CD4-positive, CD25-positive, alpha-beta regulatory T cell (primary cell): ENCODE results near the gene RAB3A. TPM values are rescaled to one million over a fixed set of nuclear protein-coding genes. Genes with fewer than 3 reads are reported as not detected.
"Not testable (repeated sequence)": the region's sequence is repeated elsewhere in the genome, so short reads cannot be mapped to it uniquely, and the experiment has no call there.

ENCODE experiments used
- ATAC-seq, 2 donors: fragments of 150-1000 bp; cut with Tn5 transposase; one replicate each; pipeline ENCODE4 v1.10.0; 2021; ENCODE audit warnings: low read depth in 2 of 2, moderate number of reproducible peaks in 2 of 2, moderate library complexity in 1 of 2
- DNase-seq, 3 donors: peaks; one replicate each; pipeline versions ENCODE4 v3.0.0 to v3.0.0-alpha.2; 2012 to 2022; ENCODE audit warnings: mixed read lengths in 1 of 3
- H3K27ac ChIP-seq: one replicate; pipeline ENCODE4 v1.7.0; 2013; ENCODE audit warnings: mild to moderate bottlenecking, low read length; ENCODE audit not compliant: insufficient read depth, poor library complexity, severe bottlenecking
- H3K27me3 ChIP-seq: one replicate; pipeline ENCODE4 v1.7.0; 2013; ENCODE audit warnings: low read length; ENCODE audit not compliant: control insufficient read depth, insufficient read depth
- H3K36me3 ChIP-seq: one replicate; pipeline ENCODE4 v1.7.0; 2013; ENCODE audit warnings: mild to moderate bottlenecking, low read length, moderate library complexity; ENCODE audit not compliant: control insufficient read depth, insufficient read depth
- H3K4me1 ChIP-seq: 2 replicates; pipeline ENCODE4 v1.7.0; 2013; ENCODE audit warnings: mild to moderate bottlenecking, low read length; ENCODE audit not compliant: insufficient read depth, control insufficient read depth, poor library complexity, severe bottlenecking
- H3K4me3 ChIP-seq: one replicate; pipeline ENCODE4 v1.7.0; 2013; ENCODE audit warnings: low read depth, mild to moderate bottlenecking, low read length, moderate library complexity
- H3K9me3 ChIP-seq, 2 experiments: 1 replicate in 1 of 2; 2 replicates in 1 of 2; pipeline ENCODE4 v1.7.0; 2013; ENCODE audit warnings: low read length in 2 of 2, mild to moderate bottlenecking in 1 of 2, moderate library complexity in 1 of 2; ENCODE audit not compliant: control insufficient read depth in 2 of 2
- H3K27ac Mint-ChIP-seq, 3 donors: one replicate each; pipeline ENCODE4 v1.8.0; 2020 to 2022; ENCODE audit warnings: mild to moderate bottlenecking in 3 of 3, mixed read lengths in 3 of 3, moderate library complexity in 2 of 3
- H3K27me3 Mint-ChIP-seq: one replicate; pipeline ENCODE4 v1.8.0; 2022; ENCODE audit warnings: mild to moderate bottlenecking, mixed read lengths
- H3K36me3 Mint-ChIP-seq: one replicate; pipeline ENCODE4 v1.8.0; 2020; ENCODE audit warnings: mixed read lengths
- H3K4me1 Mint-ChIP-seq, 4 donors: one replicate each; pipeline ENCODE4 v1.8.0; 2020 to 2022; ENCODE audit warnings: mixed read lengths in 4 of 4, mild to moderate bottlenecking in 1 of 4
- H3K4me3 Mint-ChIP-seq, 4 donors: one replicate each; pipeline ENCODE4 v1.8.0; 2020 to 2022; ENCODE audit warnings: mild to moderate bottlenecking in 4 of 4, mixed read lengths in 4 of 4, moderate library complexity in 3 of 4
- H3K9me3 Mint-ChIP-seq, 7 donors: one replicate each; pipeline ENCODE4 v1.8.0; 2020 to 2022; ENCODE audit warnings: mixed read lengths in 7 of 7, mild to moderate bottlenecking in 3 of 7, moderate library complexity in 2 of 7
- polyA plus RNA-seq, 4 donors: library from polyadenylated mRNA; unstranded; fragments of 300-500 nt; fragmentation: Illumina TruSeq; gene quantifications; one replicate each; pipeline ENCODE4 v1.2.3, GENCODE V29; 2021
- total RNA-seq: library from RNA; stranded (reverse); gene quantifications from one replicate; pipeline ENCODE4 v1.2.3, GENCODE V29; 2022

The RAB3A gene
- total and polyA plus RNA-seq, 5 donors from 2014 or later = 0.87 to 5.1 (median 1.4) TPM

DNA sequence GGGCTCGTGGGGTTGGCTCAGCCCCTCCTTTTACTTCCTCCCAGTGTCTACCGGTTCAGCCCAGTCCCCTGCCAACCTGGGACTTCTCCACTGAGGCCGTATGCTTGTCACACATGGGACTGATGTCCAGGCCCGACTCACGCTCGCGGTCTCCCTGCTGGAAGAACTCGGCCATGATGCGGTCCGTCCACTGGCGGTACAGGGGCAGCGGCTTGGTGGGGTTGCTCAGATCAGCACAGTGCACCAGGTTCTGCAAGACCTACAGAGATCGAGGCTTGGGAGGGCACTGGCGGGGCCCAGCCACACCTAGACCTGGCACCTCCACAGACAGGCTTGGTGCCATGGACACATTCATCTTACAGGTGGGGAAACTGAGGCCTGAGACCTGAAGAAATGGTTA is 7.8 kb upstream of the RAB3A start:
- Histone ChIP-seq H3K27me3 (no peaks in the 10 kb centered on the region), H3K27ac (no peak overlapping the region), H3K4me3 (no peak overlapping the region), H3K36me3 (no peaks in the 10 kb centered on the region), H3K4me1 (no peaks in the 10 kb centered on the region), H3K9me3 (no peaks in the 10 kb centered on the region)
- no peak for DNase-seq
- H3K36me3 Mint-ChIP-seq = no peaks in the 10 kb centered on the region
- H3K9me3 Mint-ChIP-seq = no peaks in the 10 kb centered on the region
- no peak overlapping the region for H3K4me3 Mint-ChIP-seq
- peaks cover 23% of the 10 kb centered on the region for H3K27me3 Mint-ChIP-seq
- H3K4me1 Mint-ChIP-seq = peaks cover 0 to 4% (median under 1%) of the 10 kb centered on the region in 4 donors
- H3K27ac Mint-ChIP-seq = no peak overlapping the region
- ATAC-seq = no peak

DNA sequence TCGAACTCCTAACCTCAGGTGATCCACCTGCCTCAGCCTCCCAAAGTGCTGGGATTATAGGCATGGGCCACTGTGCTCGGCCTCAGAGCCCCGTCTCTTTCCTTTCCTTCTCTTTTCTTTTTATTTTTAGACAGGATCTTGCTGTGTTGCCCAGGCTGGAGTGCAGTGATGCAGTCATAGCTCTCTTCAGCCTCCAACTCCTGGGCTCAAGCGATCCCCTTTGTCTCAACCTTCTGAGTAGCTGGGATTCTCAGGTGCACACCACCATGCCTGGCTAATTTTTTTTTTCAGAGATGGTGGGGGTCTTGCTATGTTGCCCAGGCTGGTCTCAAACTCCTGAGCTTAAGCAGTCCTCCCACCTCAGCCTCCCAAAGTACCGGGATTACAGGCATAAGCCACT is 6.1 kb upstream of the RAB3A start:
- H3K4me3 Mint-ChIP-seq = not testable (repeated sequence)
- peaks cover 19% of the 10 kb centered on the region for H3K27me3 Mint-ChIP-seq

DNA sequence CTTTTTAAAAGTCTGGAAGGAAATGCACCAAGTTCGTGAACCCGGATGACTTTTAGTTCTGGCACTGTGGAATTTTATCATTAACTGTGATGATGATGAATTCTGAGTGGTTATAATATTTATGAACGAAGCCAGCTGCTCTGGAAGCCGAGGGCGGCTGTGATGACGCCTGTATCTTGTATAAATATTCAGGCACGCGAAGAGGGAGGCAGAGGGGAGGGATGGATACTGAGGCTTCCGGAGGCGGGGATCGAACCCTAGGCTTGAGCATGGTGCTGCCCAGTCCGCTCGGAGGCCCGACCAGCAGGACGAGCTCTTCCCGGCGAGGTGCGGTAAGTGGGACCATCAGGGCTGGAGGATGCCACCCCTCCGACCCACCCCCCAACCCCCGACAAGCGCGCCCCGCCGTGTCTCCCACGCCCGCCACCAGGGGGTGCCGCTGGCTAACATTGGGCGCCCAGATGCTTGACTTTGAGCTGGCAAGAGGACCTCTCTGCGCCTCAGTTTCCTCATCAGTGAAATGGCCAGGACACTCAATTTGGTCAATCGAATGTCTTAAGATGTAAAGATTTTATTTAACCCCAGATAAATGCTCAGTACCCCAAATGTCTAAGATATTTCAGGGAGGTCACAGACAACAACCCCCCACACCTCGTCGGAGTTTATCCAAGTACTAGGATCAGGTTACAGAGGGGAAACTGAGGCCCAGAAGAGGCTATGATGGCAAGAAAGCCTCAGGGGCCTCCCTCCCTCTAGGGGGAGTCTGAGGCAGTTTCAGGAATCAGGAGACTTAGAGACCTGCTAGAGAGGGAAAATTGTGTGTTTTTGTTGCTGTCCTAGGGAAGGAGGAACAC is 4.5 kb upstream of the RAB3A start:
- DNase-seq = peak; percentile 32 to 50 (median 44)
- Mint-ChIP-seq H3K36me3 (no peaks in the 10 kb centered on the region), H3K9me3 (no peaks in the 10 kb centered on the region), H3K27ac (no peak overlapping the region), H3K4me1 (peaks cover under 1 to 20% (median 7%) of the 10 kb centered on the region in 4 donors), H3K4me3 (peak overlapping the region in 1 of 4 donors; percentile 21), H3K27me3 (peaks cover 18% of the 10 kb centered on the region)
- H3K36me3 ChIP-seq = no peaks in the 10 kb centered on the region
- no peak overlapping the region for H3K4me3 ChIP-seq
- no peak for ATAC-seq
- no peak overlapping the region for H3K27ac ChIP-seq
- peaks cover 18% of the 10 kb centered on the region for H3K4me1 ChIP-seq
- no peaks in the 10 kb centered on the region for H3K27me3 ChIP-seq
- no peaks in the 10 kb centered on the region for H3K9me3 ChIP-seq

More for the DNA sequence above, 6.1 kb upstream of the RAB3A start:
- not testable (repeated sequence) for H3K36me3 Mint-ChIP-seq, H3K4me1 ChIP-seq, H3K36me3 ChIP-seq, H3K9me3 Mint-ChIP-seq, H3K4me3 ChIP-seq, H3K9me3 ChIP-seq, H3K27ac Mint-ChIP-seq, H3K4me1 Mint-ChIP-seq, ATAC-seq, H3K27me3 ChIP-seq, DNase-seq, H3K27ac ChIP-seq

DNA sequence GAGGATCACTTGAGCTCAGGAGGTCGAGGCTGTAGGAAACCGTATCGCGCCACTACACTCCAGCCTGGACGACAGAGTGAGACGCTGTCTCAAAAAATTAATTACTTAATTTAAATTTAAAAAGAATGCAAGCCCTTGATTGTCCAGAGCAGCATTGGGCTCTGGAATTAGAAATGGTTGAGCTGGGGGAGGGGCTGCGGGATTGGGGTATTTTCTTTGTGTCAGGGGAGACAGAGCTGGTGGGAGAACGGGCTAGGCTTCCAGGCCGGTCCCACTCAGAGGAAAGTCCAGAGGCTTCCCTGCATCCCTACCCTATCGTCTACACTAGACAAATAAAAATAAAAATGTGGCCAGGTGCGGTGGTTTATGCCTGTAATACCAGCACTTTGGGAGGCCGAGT is 2.2 kb upstream of the RAB3A start:
- Mint-ChIP-seq H3K4me3 (peak overlapping the region in 2 of 4 donors; percentile 28 to 61), H3K36me3 (no peaks in the 10 kb centered on the region)
- H3K4me3 ChIP-seq = no peak overlapping the region

DNA sequence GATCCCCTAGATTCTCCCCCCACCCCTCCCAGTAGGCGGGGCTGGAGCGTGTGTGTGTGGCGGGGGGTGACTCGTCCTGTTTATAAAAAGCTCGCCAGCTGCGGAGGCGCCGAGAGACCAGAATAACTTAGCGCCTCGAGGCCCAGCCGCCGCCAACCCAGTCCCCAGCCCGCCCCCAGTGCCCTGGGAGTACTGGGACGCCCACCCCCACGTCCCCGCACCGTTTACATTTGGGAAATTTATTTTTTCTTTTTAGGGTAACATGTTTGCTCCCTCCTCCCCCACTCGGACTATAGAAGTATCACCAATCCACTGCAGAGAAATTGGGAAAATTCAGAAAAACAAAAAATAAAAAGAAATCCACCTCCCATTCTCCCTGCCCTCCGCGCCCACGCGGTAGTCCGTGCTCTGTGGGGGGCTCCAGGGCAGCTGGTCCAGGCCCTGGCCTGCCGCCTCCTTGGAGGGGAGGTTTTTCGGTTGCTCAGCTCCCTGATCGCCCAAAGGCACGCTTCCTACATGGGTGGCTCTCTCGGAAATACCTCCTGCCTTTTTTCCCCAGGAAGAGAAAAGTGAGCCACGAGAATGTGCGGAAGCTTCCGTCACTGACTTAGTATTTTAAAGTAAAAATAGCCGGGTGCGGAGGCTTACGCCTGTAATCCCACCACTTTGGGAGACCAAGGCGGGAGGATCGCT is 1.5 kb upstream of the RAB3A start:
- Histone ChIP-seq H3K4me1 (peaks cover 24% of the 10 kb centered on the region), H3K4me3 (no peak overlapping the region), H3K27ac (peak overlapping the region; percentile 78), H3K27me3 (no peaks in the 10 kb centered on the region), H3K9me3 (no peaks in the 10 kb centered on the region), H3K36me3 (no peaks in the 10 kb centered on the region)
- Mint-ChIP-seq H3K9me3 (no peaks in the 10 kb centered on the region), H3K27me3 (peaks cover 10% of the 10 kb centered on the region), H3K4me3 (peak overlapping the region; percentile 94 to 97 (median 94)), H3K4me1 (peaks cover 4 to 35% (median 7%) of the 10 kb centered on the region in 4 donors), H3K27ac (peak overlapping the region; percentile 26 to 97 (median 94)), H3K36me3 (no peaks in the 10 kb centered on the region)
- DNase-seq = peak; percentile 42 to 75 (median 48)
- no peak for ATAC-seq

More for the DNA sequence above, 2.2 kb upstream of the RAB3A start:
- no peak for DNase-seq
- peaks cover 24% of the 10 kb centered on the region for H3K4me1 ChIP-seq
- no peaks in the 10 kb centered on the region for H3K9me3 ChIP-seq
- no peak overlapping the region for H3K27ac ChIP-seq
- no peak overlapping the region for H3K27ac Mint-ChIP-seq
- no peaks in the 10 kb centered on the region for H3K9me3 Mint-ChIP-seq
- H3K27me3 Mint-ChIP-seq = peaks cover 14% of the 10 kb centered on the region
- ATAC-seq = no peak
- peaks cover 4 to 35% (median 7%) of the 10 kb centered on the region in 4 donors for H3K4me1 Mint-ChIP-seq
- H3K36me3 ChIP-seq = no peaks in the 10 kb centered on the region
- H3K27me3 ChIP-seq = no peaks in the 10 kb centered on the region

DNA sequence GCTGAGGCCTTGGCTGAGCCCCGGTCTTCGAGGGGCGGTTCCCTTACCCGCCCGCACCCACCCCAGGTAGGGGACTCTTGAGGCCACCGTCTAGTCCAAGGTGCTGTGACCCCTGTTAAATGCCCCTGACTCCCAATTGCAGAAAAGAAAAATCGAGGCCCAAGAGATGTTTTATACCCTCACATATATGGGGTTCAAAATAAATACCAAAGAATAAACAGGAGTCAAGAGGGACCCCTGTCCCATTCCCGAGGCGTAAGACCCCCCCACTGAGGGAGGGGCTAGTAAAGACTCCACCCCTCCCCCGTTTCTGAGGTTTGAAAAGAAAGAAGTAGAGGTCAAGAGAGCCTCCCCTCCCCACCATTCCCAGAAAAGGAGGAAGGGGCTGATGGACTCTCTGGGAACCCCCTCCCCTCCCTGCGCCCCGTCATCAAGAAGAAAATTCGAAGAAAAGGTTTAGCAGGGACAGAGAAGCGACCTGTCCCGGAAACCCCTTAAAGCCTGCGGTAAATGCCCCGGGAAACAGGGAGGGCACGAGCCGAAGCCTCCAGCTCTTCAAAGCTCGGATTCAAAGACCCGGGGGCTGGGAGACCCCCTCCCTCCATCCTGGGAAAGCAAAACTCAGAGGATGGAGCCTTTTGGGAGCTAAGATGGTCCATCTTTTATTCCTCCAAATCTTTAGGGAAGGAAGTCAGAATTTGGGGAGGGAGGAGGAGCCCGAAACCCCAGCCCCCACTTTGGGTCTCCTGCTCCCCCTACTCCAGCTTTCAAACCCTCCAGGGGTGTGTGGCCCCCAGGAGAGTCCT is 755 bp upstream of the RAB3A start:
- peak overlapping the region; percentile 94 to 97 (median 94) for H3K4me3 Mint-ChIP-seq
- H3K27ac Mint-ChIP-seq = peak overlapping the region; percentile 67 to 97 (median 94)
- Histone ChIP-seq H3K4me3 (peak overlapping the region; percentile 70), H3K27ac (peak overlapping the region; percentile 78), H3K9me3 (no peaks in the 10 kb centered on the region), H3K27me3 (no peaks in the 10 kb centered on the region), H3K4me1 (peaks cover 24% of the 10 kb centered on the region), H3K36me3 (no peaks in the 10 kb centered on the region)
- H3K27me3 Mint-ChIP-seq = peaks cover 6% of the 10 kb centered on the region
- no peaks in the 10 kb centered on the region for H3K9me3 Mint-ChIP-seq
- ATAC-seq (no peak), DNase-seq (no peak)
- no peaks in the 10 kb centered on the region for H3K36me3 Mint-ChIP-seq
- H3K4me1 Mint-ChIP-seq = peaks cover 4 to 35% (median 7%) of the 10 kb centered on the region in 4 donors

DNA sequence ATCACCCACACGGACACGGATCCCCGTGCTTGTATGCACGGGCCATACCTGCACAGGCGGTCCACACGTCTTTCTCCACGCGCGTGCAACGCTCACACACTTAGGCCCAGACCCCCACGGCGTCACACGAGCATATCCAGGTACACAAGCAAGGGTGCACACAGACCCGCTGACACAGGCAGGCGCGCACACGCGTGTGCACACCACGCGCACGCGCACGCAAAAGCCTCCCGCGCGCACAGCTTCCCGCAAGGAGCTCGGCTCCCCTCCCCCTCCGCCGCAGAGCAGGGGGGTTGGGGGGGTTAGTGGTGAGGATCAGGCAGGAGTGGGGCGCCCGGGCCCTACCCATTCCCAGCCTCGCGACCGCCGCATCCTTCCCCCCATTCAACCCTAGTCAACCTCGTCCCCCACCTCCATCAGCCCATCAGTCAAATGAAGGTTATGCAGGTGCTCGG is 407 bp downstream of the RAB3A start:
- H3K9me3 ChIP-seq = no peaks in the 10 kb centered on the region
- no peaks in the 10 kb centered on the region for H3K27me3 ChIP-seq
- Mint-ChIP-seq H3K4me1 (peaks cover 4 to 35% (median 7%) of the 10 kb centered on the region in 4 donors), H3K9me3 (no peaks in the 10 kb centered on the region), H3K27me3 (peaks cover 6% of the 10 kb centered on the region), H3K27ac (peak overlapping the region in 2 of 3 donors; percentile 94 to 97), H3K36me3 (peaks cover 3% of the 10 kb centered on the region), H3K4me3 (peak overlapping the region; percentile 94 to 97 (median 94))
- H3K4me3 ChIP-seq = peak overlapping the region; percentile 66
- ATAC-seq (peak; percentile 9 to 10), DNase-seq (peak in 1 of 3 donors; percentile 75)
- H3K36me3 ChIP-seq = no peaks in the 10 kb centered on the region
- H3K4me1 ChIP-seq = peaks cover 24% of the 10 kb centered on the region
- H3K27ac ChIP-seq = peak overlapping the region; percentile 75
